Measurements from ENCODE around the gene CTXND1.

CTXND1 gene

GRCh38 chr15:80172401-80172800 lies 79.6 kb downstream of the CTXND1 start:
- no peak overlapping the region for H3K4me3 ChIP-seq (ENCODE audit: low read depth in 1 of 2, low read length in 1 of 2)
- TF ChIP-seq CTCF (IDR thresholded peaks at IDR 0.05): no peak
- H3K36me3 ChIP-seq: peaks cover 10% of the 10 kb centered on the region
- H3K27ac ChIP-seq: no peak overlapping the region
- H3K9me3 ChIP-seq: no peaks in the 10 kb centered on the region
- peaks cover 0 to 3% of the 10 kb centered on the region in 2 experiments for H3K4me1 ChIP-seq (ENCODE audit: control insufficient read depth in 1 of 2, insufficient read depth in 1 of 2, low read depth in 1 of 2, low read length in 1 of 2)
- H3K27me3 ChIP-seq: no peaks in the 10 kb centered on the region

- no peak for TF ChIP-seq CTCF (IDR thresholded peaks at IDR 0.05)
- H3K36me3 ChIP-seq: peaks cover 10% of the 10 kb centered on the region
- H3K27me3 ChIP-seq: no peaks in the 10 kb centered on the region
- no peaks in the 10 kb centered on the region for H3K9me3 ChIP-seq
- H3K4me3 ChIP-seq (ENCODE audit: low read depth in 1 of 2, low read length in 1 of 2): no peak overlapping the region
- H3K27ac ChIP-seq: no peak overlapping the region
- H3K4me1 ChIP-seq (ENCODE audit: control insufficient read depth in 1 of 2, insufficient read depth in 1 of 2, low read depth in 1 of 2, low read length in 1 of 2): peaks cover 0 to 3% of the 10 kb centered on the region in 2 experiments
Observed at GRCh38 chr15:80171787-80172186, 80.2 kb downstream of the CTXND1 start.

GRCh38 chr15:80170596-80170995 lies 81.4 kb downstream of the CTXND1 start:
- Histone ChIP-seq H3K9me3 (no peaks in the 10 kb centered on the region), H3K4me3 (ENCODE audit: low read depth in 1 of 2, low read length in 1 of 2) (no peak overlapping the region), H3K36me3 (peaks cover 10% of the 10 kb centered on the region), H3K27ac (no peak overlapping the region), H3K27me3 (no peaks in the 10 kb centered on the region), H3K4me1 (ENCODE audit: control insufficient read depth in 1 of 2, insufficient read depth in 1 of 2, low read depth in 1 of 2, low read length in 1 of 2) (peaks cover 0 to 3% of the 10 kb centered on the region in 2 experiments)
- no peak for TF ChIP-seq CTCF (IDR thresholded peaks at IDR 0.05)

- Histone ChIP-seq H3K27ac (no peak overlapping the region), H3K27me3 (no peaks in the 10 kb centered on the region), H3K4me1 (ENCODE audit: control insufficient read depth in 1 of 2, insufficient read depth in 1 of 2, low read depth in 1 of 2, low read length in 1 of 2) (peaks cover 0 to 3% of the 10 kb centered on the region in 2 experiments), H3K9me3 (no peaks in the 10 kb centered on the region), H3K36me3 (peaks cover 3% of the 10 kb centered on the region), H3K4me3 (ENCODE audit: low read depth in 1 of 2, low read length in 1 of 2) (no peak overlapping the region)
- TF ChIP-seq CTCF (IDR thresholded peaks at IDR 0.05): no peak
Observed at GRCh38 chr15:80169768-80170357, 82.2 kb downstream of the CTXND1 start.

GRCh38 chr15:80168421-80168820 lies 83.6 kb downstream of the CTXND1 start:
- peaks cover 0 to 3% of the 10 kb centered on the region in 2 experiments for H3K4me1 ChIP-seq (ENCODE audit: control insufficient read depth in 1 of 2, insufficient read depth in 1 of 2, low read depth in 1 of 2, low read length in 1 of 2)
- no peak for TF ChIP-seq CTCF (IDR thresholded peaks at IDR 0.05)
- H3K27ac ChIP-seq: no peak overlapping the region
- no peaks in the 10 kb centered on the region for H3K9me3 ChIP-seq
- H3K4me3 ChIP-seq (ENCODE audit: low read depth in 1 of 2, low read length in 1 of 2): no peak overlapping the region
- H3K36me3 ChIP-seq: no peaks in the 10 kb centered on the region
- H3K27me3 ChIP-seq: no peaks in the 10 kb centered on the region
